Measurements from ENCODE around the gene MMP25. TPM values are rescaled to one million over a fixed set of nuclear protein-coding genes. Genes with fewer than 3 reads are reported as not detected.
"Not testable (repeated sequence)": the region's sequence is repeated elsewhere in the genome, so short reads cannot be mapped to it uniquely, and the experiment has no call there.

MMP25 gene
- total RNA-seq, 1 experiment from 2014 or later, result 0.03 TPM

DNA sequence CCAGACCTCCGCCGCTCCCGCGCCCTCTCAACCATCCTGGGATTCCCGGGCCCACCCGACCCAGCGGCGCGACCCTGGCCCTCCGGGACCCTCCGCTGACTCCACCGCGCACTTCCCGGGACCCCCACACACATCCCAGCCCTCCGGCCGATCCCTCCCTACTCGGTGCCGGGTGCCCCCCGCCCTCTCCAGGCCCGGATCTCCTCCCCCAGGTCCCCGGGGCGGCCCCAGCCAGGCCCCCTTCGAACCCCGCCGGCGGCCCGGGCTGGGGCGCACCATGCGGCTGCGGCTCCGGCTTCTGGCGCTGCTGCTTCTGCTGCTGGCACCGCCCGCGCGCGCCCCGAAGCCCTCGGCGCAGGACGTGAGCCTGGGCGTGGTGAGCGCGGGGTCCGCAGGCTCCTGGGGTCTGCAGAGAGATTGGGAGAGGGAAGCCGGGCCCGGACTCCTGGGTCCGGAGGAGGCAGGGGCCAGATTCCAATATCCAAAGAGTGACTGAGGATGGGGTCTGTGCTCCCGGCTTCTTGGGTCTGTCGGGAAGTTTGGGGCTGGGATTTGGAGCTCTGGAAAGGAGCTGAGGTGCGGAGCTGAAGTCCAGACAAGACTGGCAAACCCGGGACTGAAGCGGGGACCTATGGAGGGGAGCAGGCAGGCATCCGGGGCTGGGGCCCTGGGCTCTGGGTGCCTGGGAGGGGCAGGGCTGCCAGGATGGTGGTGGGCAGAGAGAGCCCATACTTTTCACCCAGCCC, 453 bp downstream of the MMP25 start:
- no peak for DNase-seq (ENCODE audit: low read depth, low spot score)
- in situ Hi-C loops (cut with HindIII; ENCODE audit: low pct_unique_long_range_greater_than_20kb, low sequenced_read_pairs), result no loop called here

DNA sequence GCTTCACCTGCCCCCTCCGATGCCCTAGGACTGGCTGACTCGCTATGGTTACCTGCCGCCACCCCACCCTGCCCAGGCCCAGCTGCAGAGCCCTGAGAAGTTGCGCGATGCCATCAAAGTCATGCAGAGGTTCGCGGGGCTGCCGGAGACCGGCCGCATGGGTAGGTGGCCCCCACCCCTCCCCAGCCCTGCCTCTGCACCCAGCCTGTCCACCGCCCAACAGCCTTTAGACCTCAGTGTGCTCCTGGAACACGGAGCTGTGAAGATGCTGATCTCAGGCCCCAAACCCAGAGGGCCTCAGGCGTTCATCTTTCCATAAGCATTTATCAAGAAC, 993 bp downstream of the MMP25 start:
- in situ Hi-C loops (cut with HindIII; ENCODE audit: low pct_unique_long_range_greater_than_20kb, low sequenced_read_pairs), result no loop called here
- DNase-seq (ENCODE audit: low read depth, low spot score), result no peak

DNA sequence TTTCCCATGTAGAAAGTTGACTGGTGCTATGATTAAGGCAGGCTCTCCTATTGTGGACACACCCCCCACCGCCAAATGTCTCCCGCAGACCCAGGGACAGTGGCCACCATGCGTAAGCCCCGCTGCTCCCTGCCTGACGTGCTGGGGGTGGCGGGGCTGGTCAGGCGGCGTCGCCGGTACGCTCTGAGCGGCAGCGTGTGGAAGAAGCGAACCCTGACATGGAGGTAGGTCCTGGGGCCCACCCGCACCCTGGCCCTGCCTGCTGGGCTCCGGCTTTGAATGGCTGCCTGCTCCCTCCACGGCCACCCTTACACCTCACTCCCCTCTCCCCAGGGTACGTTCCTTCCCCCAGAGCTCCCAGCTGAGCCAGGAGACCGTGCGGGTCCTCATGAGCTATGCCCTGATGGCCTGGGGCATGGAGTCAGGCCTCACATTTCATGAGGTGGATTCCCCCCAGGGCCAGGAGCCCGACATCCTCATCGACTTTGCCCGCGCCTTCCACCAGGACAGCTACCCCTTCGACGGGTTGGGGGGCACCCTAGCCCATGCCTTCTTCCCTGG, 3.6 kb downstream of the MMP25 start:
- DNase-seq (ENCODE audit: low read depth, low spot score), result no peak
- in situ Hi-C loops (cut with HindIII; ENCODE audit: low pct_unique_long_range_greater_than_20kb, low sequenced_read_pairs), result no loop called here

DNA sequence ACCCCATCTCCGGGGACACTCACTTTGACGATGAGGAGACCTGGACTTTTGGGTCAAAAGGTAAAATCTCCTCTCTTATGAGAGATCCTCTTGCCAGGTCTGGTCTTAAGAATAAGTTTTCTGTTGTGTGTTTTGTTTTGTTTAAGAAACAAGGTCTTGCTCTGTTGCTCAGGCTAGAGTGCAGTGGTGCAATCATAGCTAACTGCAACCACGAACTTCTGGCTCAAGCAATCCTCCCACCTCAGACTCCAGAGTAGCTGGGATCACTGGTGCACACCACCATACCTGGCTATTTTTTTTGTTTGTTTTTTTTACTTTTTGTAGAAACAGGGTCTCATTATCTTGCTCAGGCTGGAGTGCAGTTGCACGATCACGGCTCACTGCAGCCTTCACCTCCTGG, 4.1 kb downstream of the MMP25 start:
- no peak for DNase-seq (ENCODE audit: low read depth, low spot score)
- in situ Hi-C loops (cut with HindIII; ENCODE audit: low pct_unique_long_range_greater_than_20kb, low sequenced_read_pairs), result no loop called here

DNA sequence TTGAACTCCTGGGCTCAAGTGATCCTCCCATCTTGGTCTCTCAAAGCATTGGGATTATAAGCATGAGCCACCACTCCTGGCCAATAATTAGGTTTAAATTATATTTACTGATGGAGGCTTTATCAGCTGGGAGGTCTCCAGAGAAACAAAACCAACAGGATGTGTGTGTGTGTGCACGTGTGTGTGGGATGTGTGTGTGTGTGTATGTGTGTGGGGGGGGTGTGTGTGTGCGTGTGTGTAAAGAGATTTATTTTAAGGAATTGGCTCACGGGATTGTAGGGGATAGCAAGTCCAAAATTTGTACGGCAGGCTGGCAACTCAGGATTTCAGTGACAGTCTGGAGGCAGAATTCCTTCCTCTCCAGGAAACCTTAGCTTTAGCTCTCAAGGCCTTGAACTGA, 4.6 kb downstream of the MMP25 start:
- in situ Hi-C loops (cut with HindIII; ENCODE audit: low pct_unique_long_range_greater_than_20kb, low sequenced_read_pairs), result no loop called here
- no peak for DNase-seq (ENCODE audit: low read depth, low spot score)

DNA sequence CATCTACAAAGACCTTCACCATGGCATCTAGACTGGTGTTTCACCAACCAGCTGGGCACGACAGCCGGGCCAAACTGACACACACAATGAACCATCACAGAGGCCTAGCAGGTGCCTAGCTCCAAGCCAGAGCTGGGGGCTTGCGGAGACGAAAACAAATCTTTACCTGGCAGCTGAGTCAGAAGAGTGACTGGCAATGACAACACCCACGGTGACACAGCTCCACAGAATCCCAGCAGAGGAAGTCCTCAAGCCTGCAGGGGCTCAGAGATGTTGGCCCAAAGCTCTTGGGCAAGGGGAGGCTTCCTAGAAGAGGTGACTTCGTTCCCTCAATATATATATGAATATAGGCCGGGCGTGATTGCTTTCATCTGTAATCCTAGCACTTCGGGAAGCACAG, 5.1 kb downstream of the MMP25 start:
- DNase-seq (ENCODE audit: low read depth, low spot score), result no peak
- in situ Hi-C loops (cut with HindIII; ENCODE audit: low pct_unique_long_range_greater_than_20kb, low sequenced_read_pairs), result no loop called here

DNA sequence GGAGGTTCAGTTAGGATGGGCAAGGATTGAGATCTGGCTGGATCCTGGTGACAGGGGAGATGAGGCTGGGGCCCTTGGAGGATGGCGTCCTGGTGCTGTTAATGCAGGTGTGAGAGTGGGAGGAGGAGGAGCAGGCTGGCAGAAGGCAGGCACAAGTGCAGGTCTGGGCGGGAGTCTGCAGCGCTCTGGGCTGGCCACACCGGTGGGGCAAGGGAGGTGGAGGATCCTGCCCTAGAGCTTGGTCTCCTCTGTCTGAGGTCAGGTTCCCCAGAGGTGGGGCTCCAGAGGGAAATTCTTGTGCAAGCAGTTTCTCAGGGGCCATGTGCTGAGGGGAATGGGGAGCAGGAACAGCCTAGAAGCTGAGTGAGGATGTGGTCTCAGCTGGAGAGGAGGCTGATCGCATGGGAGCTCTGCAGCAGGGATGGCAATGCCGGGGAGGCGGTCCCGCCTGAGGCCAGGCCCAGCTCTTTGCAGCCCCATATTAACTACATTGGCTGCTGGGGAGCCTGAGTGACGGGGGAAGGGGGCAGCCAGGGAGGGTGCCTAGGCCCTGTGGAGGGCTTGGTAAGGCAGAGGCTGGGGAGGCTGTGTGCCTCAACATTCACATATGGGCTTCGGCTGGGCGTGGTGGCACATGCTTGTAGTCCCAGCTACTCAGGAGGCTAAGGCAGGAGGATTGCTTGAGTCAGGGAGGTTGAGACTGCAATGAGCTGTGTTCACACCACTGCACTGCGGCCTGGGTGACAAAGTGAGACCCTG, 6.4 kb downstream of the MMP25 start:
- DNase-seq (ENCODE audit: low read depth, low spot score); in situ Hi-C loops (cut with HindIII; ENCODE audit: low pct_unique_long_range_greater_than_20kb, low sequenced_read_pairs): not testable (repeated sequence)

DNA sequence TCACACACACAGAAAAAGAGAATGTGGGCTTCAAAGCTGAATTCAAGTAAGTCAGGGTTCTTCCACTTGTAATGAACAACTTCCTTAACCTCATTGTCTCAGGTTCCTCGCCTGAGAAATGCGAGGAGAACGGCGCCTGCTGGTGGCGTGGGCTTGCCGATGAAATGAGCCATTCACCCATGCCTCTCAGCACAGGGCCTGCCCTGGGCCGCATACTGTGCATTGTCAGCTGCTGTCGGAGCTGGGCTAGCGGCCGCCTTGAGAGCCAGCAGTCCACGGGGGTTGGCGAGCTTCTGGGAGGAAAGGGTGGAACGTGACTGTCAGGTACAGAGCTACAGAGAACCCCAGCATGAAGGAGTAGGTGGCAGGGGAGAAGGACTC, 7.0 kb downstream of the MMP25 start:
- in situ Hi-C loops (cut with HindIII; ENCODE audit: low pct_unique_long_range_greater_than_20kb, low sequenced_read_pairs); DNase-seq (ENCODE audit: low read depth, low spot score): not testable (repeated sequence)

DNA sequence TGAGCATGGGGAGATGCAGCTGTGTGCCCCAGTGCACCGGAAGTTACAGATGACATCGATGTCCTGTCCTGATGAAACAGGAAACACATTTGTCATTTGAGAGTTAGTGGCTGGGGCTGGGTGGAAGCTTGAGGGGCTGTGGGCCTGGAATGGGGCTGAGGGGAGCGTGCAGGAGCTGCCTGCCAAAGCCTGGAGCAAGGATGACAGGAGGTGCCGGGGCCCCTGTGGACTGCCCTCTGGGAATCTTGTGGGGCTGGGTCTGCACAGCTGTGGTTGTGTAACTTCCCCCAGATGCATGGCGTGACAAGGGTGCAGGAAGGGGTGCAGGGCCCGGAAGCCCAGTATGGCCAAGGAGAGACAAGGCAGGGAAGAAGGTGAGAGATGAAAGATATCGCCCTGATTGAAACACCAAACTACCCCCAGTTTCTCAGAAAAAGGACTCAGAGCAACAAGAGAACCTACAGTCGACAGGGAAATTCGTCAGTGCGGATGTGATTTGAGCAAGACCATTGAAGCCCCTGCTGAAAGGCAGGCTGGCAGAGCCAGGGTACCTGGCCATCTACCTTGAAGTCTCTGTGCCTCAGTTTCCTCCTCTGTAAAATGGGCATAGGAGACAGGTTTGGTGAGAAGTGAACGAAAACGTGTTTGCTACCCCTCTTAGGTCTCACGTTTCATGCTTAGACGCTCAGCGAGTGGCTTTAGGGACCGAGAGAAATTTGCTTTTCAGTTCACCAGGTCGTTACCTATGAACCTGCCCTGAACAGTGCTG, 8.8 kb downstream of the MMP25 start:
- in situ Hi-C loops (cut with HindIII; ENCODE audit: low pct_unique_long_range_greater_than_20kb, low sequenced_read_pairs), result no loop called here
- DNase-seq (ENCODE audit: low read depth, low spot score), result no peak

DNA sequence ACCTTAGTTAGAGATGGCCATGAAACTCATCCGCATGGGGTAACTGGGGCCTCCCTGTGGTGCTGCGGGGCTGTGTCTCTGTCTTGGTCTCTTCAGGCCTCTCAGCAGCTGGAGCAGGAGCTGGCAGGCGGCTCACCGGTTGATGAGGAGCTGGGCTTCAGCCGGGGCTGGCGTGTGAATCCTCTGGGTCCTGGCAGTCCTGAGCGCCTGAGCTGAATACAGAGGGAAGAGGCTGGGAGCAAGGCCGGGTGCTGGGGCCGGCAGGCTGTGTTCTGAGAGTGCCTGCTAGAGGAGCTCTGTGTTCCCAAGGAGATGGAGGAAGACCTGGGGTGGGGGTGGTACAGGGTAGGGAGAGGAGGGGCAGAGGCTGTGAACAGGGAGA, 9.4 kb downstream of the MMP25 start:
- DNase-seq (ENCODE audit: low read depth, low spot score); in situ Hi-C loops (cut with HindIII; ENCODE audit: low pct_unique_long_range_greater_than_20kb, low sequenced_read_pairs): not testable (repeated sequence)

DNA sequence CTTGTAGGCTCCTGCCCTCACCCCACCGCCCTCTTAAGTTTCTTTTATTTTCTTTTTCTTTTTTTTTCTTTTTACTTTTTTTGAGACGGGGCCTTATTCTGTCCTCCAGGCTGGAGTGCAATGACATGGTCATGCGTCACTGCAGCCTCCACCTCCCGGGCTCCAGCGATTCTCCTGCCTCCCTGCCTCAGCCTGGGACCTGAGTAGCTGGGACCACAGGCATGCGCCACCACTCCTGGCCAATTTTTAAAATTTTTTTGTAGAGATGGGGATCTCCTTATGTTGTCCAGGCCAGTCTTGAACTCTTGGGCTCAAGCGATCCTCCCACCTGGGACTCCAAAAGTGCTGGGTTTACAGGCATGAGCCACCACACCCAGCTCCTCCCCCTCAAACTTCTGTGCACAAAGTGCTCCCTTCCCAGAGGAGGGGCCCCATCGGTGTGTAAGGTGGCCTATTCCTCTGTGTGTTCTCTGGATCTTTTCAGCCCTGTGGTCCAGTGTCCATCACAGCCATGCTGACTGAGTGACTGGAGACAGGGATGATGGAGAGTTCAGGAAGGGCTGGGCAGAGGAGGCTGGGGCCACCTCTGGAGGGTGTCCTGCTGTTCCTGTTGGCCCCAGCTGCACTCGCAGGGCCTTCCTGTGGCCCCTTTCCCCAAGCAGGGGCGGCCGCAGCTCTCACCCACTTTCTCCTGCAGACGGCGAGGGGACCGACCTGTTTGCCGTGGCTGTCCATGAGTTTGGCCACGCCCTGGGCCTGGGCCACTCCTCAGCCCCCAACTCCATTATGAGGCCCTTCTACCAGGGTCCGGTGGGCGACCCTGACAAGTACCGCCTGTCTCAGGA, 10.2 kb downstream of the MMP25 start:
- in situ Hi-C loops (cut with HindIII; ENCODE audit: low pct_unique_long_range_greater_than_20kb, low sequenced_read_pairs), result no loop called here
- no peak for DNase-seq (ENCODE audit: low read depth, low spot score)

DNA sequence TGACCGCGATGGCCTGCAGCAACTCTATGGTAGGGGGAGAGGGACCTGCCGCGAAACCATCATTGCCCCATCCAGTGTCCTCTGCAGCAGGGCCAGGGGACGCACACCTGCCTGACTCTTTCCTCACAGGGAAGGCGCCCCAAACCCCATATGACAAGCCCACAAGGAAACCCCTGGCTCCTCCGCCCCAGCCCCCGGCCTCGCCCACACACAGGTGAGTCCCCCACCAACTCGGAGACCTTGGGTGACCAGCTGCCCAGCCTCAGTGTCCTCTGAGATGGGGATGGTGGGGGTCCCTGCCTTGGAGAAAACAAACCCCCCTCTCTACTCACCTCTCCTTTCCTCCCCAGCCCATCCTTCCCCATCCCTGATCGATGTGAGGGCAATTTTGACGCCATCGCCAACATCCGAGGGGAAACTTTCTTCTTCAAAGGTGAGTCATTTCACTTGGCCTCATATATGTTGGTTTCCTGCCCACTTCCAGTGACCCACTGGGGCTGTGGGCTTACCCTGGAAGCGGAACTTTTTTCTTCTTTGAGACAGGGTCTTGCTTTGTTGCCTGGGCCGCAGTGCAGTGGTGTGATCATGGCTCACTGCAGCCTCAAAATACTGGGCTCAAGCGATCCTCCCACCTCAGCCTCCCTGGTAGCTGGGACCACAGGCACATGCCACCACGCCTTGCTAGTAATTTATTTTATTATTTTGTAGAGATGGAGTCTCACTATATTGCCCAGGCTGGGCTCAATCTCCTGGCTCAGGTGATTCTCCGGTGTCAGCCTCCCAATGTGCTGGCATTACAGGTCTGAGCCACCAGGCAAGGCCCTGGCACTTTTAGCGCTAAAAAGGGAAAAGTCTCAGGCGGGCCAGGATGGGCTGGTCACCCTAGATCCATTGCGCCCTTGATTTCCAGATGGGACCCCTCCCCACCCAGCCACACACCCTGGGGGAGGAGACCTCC, 11.1 kb downstream of the MMP25 start:
- DNase-seq (ENCODE audit: low read depth, low spot score), result no peak
- in situ Hi-C loops (cut with HindIII; ENCODE audit: low pct_unique_long_range_greater_than_20kb, low sequenced_read_pairs), result no loop called here

DNA sequence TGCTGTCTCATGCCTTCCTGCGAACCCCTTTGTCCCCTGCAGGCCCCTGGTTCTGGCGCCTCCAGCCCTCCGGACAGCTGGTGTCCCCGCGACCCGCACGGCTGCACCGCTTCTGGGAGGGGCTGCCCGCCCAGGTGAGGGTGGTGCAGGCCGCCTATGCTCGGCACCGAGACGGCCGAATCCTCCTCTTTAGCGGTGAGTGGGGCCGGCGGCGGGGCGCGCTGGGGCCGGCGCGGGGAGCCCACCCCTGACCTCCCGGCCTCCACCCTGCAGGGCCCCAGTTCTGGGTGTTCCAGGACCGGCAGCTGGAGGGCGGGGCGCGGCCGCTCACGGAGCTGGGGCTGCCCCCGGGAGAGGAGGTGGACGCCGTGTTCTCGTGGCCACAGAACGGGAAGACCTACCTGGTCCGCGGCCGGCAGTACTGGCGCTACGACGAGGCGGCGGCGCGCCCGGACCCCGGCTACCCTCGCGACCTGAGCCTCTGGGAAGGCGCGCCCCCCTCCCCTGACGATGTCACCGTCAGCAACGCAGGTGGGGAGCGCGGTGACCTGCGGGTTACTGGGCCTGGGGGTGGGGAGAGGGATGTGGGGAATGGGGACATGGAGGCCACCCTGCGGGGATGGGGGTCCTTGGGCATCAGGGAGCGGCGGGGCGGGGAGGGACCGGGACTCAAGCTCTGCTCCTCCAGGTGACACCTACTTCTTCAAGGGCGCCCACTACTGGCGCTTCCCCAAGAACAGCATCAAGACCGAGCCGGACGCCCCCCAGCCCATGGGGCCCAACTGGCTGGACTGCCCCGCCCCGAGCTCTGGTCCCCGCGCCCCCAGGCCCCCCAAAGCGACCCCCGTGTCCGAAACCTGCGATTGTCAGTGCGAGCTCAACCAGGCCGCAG, 12.0 kb downstream of the MMP25 start:
- in situ Hi-C loops (cut with HindIII; ENCODE audit: low pct_unique_long_range_greater_than_20kb, low sequenced_read_pairs), result no loop called here
- DNase-seq (ENCODE audit: low read depth, low spot score), result peak; percentile 20

DNA sequence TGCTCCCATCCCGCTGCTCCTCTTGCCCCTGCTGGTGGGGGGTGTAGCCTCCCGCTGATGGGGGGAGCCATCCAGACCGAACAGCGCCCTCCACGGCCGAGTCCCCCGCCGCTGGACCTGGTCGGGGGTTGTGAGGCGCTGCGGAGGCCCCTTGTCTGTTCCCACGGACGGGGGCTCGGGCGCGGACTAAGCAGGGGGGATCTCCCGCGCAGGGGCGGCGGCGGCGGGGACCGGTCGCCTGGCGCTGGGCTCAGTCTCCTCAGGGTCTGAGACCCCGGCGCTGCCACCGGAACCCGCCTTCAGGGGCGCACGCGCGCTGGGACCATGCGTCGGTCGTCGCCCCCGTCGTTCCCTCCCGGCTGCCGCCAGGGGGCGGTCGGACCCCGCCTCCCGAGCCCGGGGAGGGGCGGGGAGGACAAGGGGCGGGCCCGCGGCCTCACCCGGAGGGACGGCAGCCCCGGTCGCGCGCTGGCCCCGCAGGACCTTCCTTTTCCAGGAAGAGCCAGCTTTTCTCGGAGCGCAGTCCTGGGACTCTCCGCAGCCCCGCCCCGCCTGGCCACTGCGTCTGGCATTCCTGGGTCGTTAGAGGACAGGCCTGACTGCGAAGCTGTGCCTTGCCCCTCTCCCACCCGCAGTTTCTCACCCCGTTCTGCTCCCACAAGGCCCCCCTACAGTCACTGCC, 12.8 kb downstream of the MMP25 start:
- DNase-seq (ENCODE audit: low read depth, low spot score), result peak; percentile 73
- in situ Hi-C loops (cut with HindIII; ENCODE audit: low pct_unique_long_range_greater_than_20kb, low sequenced_read_pairs), result no loop called here

DNA sequence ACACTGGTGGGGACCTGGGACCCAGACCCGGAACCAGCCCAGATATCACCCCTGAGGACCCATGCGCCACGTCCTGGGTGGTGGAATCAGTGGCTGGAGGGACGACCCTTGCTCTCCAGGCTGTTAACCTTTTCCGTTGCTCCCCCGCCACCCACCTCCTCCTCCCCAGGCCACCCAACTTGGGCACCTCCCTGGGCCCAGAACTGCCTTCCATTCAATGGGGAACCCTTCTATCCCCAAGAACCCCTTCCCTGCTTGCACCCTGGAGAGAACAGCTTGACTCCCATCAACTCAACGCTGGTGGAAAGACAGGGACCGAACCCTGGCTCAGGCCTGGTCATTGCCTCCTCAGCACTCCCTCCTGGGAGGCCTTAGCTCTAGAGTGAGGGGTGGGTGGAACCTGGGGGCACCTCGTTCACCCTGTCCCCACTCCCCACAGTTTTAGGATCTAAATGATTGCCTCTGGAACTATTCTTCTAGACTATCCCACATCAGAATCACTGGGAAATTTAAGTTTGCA, 13.4 kb downstream of the MMP25 start:
- in situ Hi-C loops (cut with HindIII; ENCODE audit: low pct_unique_long_range_greater_than_20kb, low sequenced_read_pairs), result no loop called here
- DNase-seq (ENCODE audit: low read depth, low spot score), result no peak

Measured in SK-MEL-5 (cell line).